OCI-LY7 (cell line): Measurements from ENCODE around the gene TXNDC15.

Experiments
- EZH2phosphoT487 ChIP-seq: fragments of 200-600 bp; sonication (generic); IDR thresholded peaks from 2 replicates; pipeline ENCODE4 v1.6.1; 2018; ENCODE audit warnings: low read depth, borderline replicate concordance, mild to moderate bottlenecking, mixed run types, antibody characterized with exemption, low read length, moderate library complexity, mixed read lengths
- TF ChIP-seq, protein P1 (sequence below): fragments of 200-600 bp; sonication (generic); conservative IDR thresholded peaks from 2 replicates; pipeline ENCODE4 v1.5.1; 2014; ENCODE audit warnings: mild to moderate bottlenecking, antibody characterized with exemption, low read length, moderate library complexity, mixed read lengths

DNA sequence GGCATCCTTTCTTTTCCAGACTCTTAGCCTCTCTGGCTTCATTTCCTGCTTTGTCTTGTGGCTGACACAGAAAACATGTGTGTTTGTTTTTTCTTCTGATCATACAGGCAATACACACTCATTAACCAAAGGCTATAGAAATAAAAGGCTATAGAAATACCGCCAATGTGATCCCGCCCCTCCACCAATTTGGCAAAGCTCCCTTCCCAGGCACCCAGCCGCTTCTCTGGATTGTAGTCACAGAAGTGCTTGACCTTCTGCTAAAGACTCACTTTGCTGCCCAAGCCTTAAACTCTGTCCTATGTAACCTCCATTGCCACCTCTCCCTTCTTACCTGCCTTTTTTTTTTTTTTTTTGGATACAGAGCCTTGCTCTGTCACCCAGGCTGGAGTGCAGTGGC, 5.3 kb downstream of the TXNDC15 start:
- TF ChIP-seq, protein P1, sequence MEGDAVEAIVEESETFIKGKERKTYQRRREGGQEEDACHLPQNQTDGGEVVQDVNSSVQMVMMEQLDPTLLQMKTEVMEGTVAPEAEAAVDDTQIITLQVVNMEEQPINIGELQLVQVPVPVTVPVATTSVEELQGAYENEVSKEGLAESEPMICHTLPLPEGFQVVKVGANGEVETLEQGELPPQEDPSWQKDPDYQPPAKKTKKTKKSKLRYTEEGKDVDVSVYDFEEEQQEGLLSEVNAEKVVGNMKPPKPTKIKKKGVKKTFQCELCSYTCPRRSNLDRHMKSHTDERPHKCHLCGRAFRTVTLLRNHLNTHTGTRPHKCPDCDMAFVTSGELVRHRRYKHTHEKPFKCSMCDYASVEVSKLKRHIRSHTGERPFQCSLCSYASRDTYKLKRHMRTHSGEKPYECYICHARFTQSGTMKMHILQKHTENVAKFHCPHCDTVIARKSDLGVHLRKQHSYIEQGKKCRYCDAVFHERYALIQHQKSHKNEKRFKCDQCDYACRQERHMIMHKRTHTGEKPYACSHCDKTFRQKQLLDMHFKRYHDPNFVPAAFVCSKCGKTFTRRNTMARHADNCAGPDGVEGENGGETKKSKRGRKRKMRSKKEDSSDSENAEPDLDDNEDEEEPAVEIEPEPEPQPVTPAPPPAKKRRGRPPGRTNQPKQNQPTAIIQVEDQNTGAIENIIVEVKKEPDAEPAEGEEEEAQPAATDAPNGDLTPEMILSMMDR: no peak
- no peak for TF ChIP-seq EZH2phosphoT487
